ENCODE data around the gene HES4.

HES4 gene

DNA sequence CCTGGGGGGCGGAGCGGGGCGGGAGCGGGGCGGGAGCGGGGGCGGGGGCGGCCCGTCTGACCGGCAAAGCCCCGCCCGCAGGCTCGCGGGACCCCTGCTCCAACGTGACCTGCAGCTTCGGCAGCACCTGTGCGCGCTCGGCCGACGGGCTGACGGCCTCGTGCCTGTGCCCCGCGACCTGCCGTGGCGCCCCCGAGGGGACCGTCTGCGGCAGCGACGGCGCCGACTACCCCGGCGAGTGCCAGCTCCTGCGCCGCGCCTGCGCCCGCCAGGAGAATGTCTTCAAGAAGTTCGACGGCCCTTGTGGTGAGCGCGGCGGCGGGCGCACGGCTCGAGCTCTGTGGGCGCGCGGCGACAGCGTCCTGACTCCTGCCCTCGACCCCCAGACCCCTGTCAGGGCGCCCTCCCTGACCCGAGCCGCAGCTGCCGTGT is 41.2 kb upstream of the HES4 start:
- peaks cover 43% of the 10 kb centered on the region for H3K27me3 ChIP-seq (ENCODE audit: insufficient read depth, low read length)
- peaks cover 22% of the 10 kb centered on the region; the same call in 1 of the 2 replicates for H3K36me3 ChIP-seq (ENCODE audit: insufficient read depth, low read depth, low read length)
- no peak overlapping the region for H3K9ac ChIP-seq (ENCODE audit: low read depth, low read length)
- no peak overlapping the region for H3K27ac ChIP-seq (ENCODE audit: low read length)
- H3K4me3 ChIP-seq (ENCODE audit: low read length): no peak overlapping the region; the same call in 1 of the 2 replicates
- H3K9me3 ChIP-seq (ENCODE audit: insufficient read depth, low read depth, low read length): no peaks in the 10 kb centered on the region
- H3K4me1 ChIP-seq (ENCODE audit: insufficient read depth, low read length): no peaks in the 10 kb centered on the region; the same call in 1 of the 2 replicates

GRCh38 chr1:1040004-1040991 is 40.4 kb upstream of the HES4 start:
- H3K36me3 ChIP-seq (ENCODE audit: insufficient read depth, low read depth, low read length): peaks cover 22% of the 10 kb centered on the region; the same call in 1 of the 2 replicates
- H3K4me3 ChIP-seq (ENCODE audit: low read length): peak overlapping the region; percentile 51; the same call in 1 of the 2 replicates
- peaks cover 51% of the 10 kb centered on the region for H3K27me3 ChIP-seq (ENCODE audit: insufficient read depth, low read length)

DNA sequence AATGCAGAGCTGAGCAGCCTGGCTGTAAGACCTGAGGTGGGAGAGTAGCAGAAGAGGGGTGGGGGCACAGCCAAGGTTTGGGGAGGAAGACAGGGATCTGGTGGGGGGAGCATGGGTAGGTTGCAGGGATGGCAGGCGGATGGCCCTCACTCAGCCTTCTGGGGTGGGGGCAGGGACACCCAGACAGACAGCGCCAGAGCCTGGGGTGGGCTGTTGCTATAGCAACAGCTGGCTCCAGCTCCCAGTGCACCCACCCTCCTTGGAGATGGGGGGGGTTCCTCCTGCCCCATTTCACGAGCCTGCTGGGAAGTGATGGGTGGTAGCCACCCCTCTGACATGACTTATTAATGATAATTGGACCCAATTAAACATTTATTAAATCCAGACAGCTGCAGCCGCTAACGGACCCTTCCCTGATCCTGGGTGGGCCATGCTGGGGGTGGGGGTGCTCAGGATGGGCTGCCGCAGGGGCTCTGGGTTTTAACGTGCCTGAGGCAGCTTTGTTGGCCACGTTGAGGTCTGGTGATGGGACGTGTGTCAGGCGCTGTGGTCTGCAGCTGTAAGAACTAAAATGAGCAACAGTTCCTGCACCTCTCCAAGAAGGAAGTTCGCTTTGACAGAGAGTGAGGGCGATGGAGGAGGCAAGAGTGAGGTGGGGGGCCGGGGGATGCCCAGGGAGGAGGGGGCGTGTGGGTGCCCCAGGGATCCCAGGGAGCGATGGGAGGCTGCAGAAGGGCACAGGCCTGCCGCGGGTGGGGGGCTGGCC is 39.4 kb upstream of the HES4 start:
- Histone ChIP-seq H3K27me3 (ENCODE audit: insufficient read depth, low read length) (peaks cover 59% of the 10 kb centered on the region), H3K4me3 (ENCODE audit: low read length) (no peak overlapping the region), H3K9me3 (ENCODE audit: insufficient read depth, low read depth, low read length) (no peaks in the 10 kb centered on the region), H3K9ac (ENCODE audit: low read depth, low read length) (no peak overlapping the region), H3K4me1 (ENCODE audit: insufficient read depth, low read length) (peaks cover 2% of the 10 kb centered on the region; the same call in 1 of the 2 replicates), H3K27ac (ENCODE audit: low read length) (no peak overlapping the region), H3K36me3 (ENCODE audit: insufficient read depth, low read depth, low read length) (peaks cover 16% of the 10 kb centered on the region; the same call in 1 of the 2 replicates)

More at GRCh38 chr1:1040004-1040991, 40.4 kb upstream of the HES4 start:
- no peaks in the 10 kb centered on the region for H3K9me3 ChIP-seq (ENCODE audit: insufficient read depth, low read depth, low read length)
- no peak overlapping the region for H3K27ac ChIP-seq (ENCODE audit: low read length)
- no peaks in the 10 kb centered on the region; the same call in 1 of the 2 replicates for H3K4me1 ChIP-seq (ENCODE audit: insufficient read depth, low read length)
- H3K9ac ChIP-seq (ENCODE audit: low read depth, low read length): no peak overlapping the region

DNA sequence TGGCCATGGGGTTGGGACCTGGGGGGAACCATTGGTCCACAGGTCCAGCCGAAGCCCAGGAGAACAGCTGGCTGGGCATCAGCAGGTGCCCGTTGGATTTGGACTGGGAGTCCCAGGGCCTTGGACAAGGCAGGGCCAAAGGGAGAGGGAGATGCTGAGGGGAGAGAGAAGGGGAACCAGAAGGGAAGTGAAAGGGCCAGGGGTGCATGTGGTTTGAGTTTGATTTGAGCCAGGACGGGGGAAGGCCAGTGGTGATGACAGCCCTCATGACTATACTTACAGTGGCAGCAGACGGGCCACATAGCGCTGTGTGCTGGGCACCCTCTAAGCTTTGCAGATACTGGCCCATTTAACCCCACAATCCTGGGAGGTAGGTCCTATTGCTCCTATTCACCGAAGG is 38.8 kb upstream of the HES4 start:
- no peaks in the 10 kb centered on the region for H3K9me3 ChIP-seq (ENCODE audit: insufficient read depth, low read depth, low read length)
- no peak overlapping the region for H3K9ac ChIP-seq (ENCODE audit: low read depth, low read length)
- H3K27me3 ChIP-seq (ENCODE audit: insufficient read depth, low read length): peaks cover 63% of the 10 kb centered on the region
- peaks cover 3% of the 10 kb centered on the region; the same call in 1 of the 2 replicates for H3K4me1 ChIP-seq (ENCODE audit: insufficient read depth, low read length)
- no peak overlapping the region for H3K27ac ChIP-seq (ENCODE audit: low read length)
- peaks cover 13% of the 10 kb centered on the region; the same call in 1 of the 2 replicates for H3K36me3 ChIP-seq (ENCODE audit: insufficient read depth, low read depth, low read length)
- H3K4me3 ChIP-seq (ENCODE audit: low read length): no peak overlapping the region

GRCh38 chr1:1037366-1038327 is 37.8 kb upstream of the HES4 start:
- H3K4me3 ChIP-seq (ENCODE audit: low read length): no peak overlapping the region
- peaks cover 3% of the 10 kb centered on the region; the same call in 1 of the 2 replicates for H3K4me1 ChIP-seq (ENCODE audit: insufficient read depth, low read length)
- no peak overlapping the region for H3K27ac ChIP-seq (ENCODE audit: low read length)
- 0 out of 2 replicates have a peak, but pooled peaks cover 6% of the 10 kb centered on the region for H3K36me3 ChIP-seq (ENCODE audit: insufficient read depth, low read depth, low read length)
- peaks cover 63% of the 10 kb centered on the region for H3K27me3 ChIP-seq (ENCODE audit: insufficient read depth, low read length)
- no peaks in the 10 kb centered on the region for H3K9me3 ChIP-seq (ENCODE audit: insufficient read depth, low read depth, low read length)
- no peak overlapping the region for H3K9ac ChIP-seq (ENCODE audit: low read depth, low read length)

GRCh38 chr1:1035291-1035943 is 35.5 kb upstream of the HES4 start:
- Histone ChIP-seq H3K27ac (ENCODE audit: low read length) (no peak overlapping the region), H3K4me3 (ENCODE audit: low read length) (no peak overlapping the region), H3K36me3 (ENCODE audit: insufficient read depth, low read depth, low read length) (0 out of 2 replicates have a peak, but pooled peaks cover 6% of the 10 kb centered on the region), H3K9ac (ENCODE audit: low read depth, low read length) (no peak overlapping the region), H3K4me1 (ENCODE audit: insufficient read depth, low read length) (peaks cover 3% of the 10 kb centered on the region; the same call in 1 of the 2 replicates), H3K27me3 (ENCODE audit: insufficient read depth, low read length) (peaks cover 69% of the 10 kb centered on the region), H3K9me3 (ENCODE audit: insufficient read depth, low read depth, low read length) (no peaks in the 10 kb centered on the region)

DNA sequence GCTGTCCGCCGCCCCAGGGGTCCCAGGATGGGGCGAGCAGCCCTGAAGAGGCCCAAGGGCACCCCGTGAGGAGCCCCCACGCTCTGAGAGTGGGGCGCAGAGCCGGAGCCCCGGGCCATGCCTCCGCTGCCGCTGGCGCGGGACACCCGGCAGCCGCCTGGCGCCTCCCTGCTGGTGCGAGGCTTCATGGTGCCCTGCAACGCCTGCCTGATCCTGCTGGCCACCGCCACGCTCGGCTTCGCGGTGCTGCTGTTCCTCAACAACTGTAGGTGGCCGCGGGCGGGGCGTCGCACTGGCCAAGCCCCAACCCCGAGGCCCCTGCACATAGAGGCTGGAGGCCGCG is 34.5 kb upstream of the HES4 start:
- no peak overlapping the region for H3K27ac ChIP-seq (ENCODE audit: low read length)
- H3K27me3 ChIP-seq (ENCODE audit: insufficient read depth, low read length): peaks cover 59% of the 10 kb centered on the region
- H3K4me1 ChIP-seq (ENCODE audit: insufficient read depth, low read length): peaks cover 3% of the 10 kb centered on the region; the same call in 1 of the 2 replicates
- H3K9me3 ChIP-seq (ENCODE audit: insufficient read depth, low read depth, low read length): no peaks in the 10 kb centered on the region
- peak overlapping the region; percentile 59; the same call in 1 of the 2 replicates for H3K4me3 ChIP-seq (ENCODE audit: low read length)
- H3K36me3 ChIP-seq (ENCODE audit: insufficient read depth, low read depth, low read length): 0 out of 2 replicates have a peak, but pooled peaks cover 6% of the 10 kb centered on the region
- no peak overlapping the region; the same call in 1 of the 2 replicates for H3K9ac ChIP-seq (ENCODE audit: low read depth, low read length)

DNA sequence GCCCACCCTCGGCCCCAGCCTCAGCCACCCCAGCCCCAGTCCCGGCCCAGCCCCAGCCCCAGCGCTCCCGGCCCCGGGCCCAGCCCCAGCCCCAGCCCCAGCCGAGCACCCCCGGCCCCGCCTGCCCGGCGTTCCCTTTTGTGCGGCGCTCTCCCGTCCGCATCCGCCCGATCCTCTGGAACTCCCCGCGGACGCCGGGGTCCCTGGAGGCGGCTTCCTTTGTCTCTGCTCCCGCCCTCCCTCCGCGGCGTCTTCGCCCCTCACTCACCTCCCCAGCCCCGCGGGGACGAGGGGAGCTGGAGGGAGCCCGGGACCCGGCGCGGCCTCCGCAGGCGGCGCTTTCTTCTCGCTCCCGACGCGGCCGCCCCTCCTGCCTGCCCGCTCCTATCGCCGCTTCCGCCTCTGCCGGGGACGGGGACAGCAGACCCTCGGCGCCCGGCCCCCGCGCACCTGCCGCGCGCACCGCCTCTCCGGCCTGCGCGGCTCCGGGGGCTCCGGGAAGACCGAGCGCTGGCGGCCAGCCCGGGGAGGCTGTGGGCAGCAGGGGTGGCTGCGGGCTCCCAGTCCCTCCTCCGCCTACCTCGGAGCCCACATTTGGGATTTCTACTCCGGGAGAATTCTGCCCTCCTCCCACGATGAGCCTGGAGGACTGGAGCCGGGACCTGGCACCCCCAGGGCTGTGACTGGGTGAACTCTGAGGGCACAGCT is 34.0 kb upstream of the HES4 start:
- H3K27me3 ChIP-seq (ENCODE audit: insufficient read depth, low read length): peaks cover 54% of the 10 kb centered on the region
- H3K9me3 ChIP-seq (ENCODE audit: insufficient read depth, low read depth, low read length): no peaks in the 10 kb centered on the region
- H3K4me1 ChIP-seq (ENCODE audit: insufficient read depth, low read length): peaks cover 3% of the 10 kb centered on the region; the same call in 1 of the 2 replicates
- no peak overlapping the region; the same call in 1 of the 2 replicates for H3K9ac ChIP-seq (ENCODE audit: low read depth, low read length)
- no peak overlapping the region for H3K27ac ChIP-seq (ENCODE audit: low read length)
- H3K36me3 ChIP-seq (ENCODE audit: insufficient read depth, low read depth, low read length): 0 out of 2 replicates have a peak, but pooled peaks cover 6% of the 10 kb centered on the region
- peak overlapping the region; percentile 59; the same call in 1 of the 2 replicates for H3K4me3 ChIP-seq (ENCODE audit: low read length)

- Histone ChIP-seq H3K36me3 (ENCODE audit: insufficient read depth, low read depth, low read length) (0 out of 2 replicates have a peak, but pooled peaks cover 6% of the 10 kb centered on the region), H3K4me3 (ENCODE audit: low read length) (peak overlapping the region; percentile 51; the same call in 1 of the 2 replicates), H3K27me3 (ENCODE audit: insufficient read depth, low read length) (peaks cover 46% of the 10 kb centered on the region), H3K4me1 (ENCODE audit: insufficient read depth, low read length) (peaks cover 3% of the 10 kb centered on the region; the same call in 1 of the 2 replicates), H3K27ac (ENCODE audit: low read length) (no peak overlapping the region), H3K9ac (ENCODE audit: low read depth, low read length) (no peak overlapping the region), H3K9me3 (ENCODE audit: insufficient read depth, low read depth, low read length) (no peaks in the 10 kb centered on the region)
Measured at GRCh38 chr1:1033009-1033587, 33.2 kb upstream of the HES4 start.

Data from iPS-20b (cell line).